ENCODE results near the gene PSENEN. TPM values are rescaled to one million over a fixed set of nuclear protein-coding genes. Genes with fewer than 3 reads are reported as not detected.

Gene PSENEN
- total RNA-seq, 1 experiment from 2014 or later = 65.0 TPM

- no peak for TF ChIP-seq CTCF (IDR thresholded peaks at IDR 0.05; ENCODE audit: unreplicated experiment)
- Mint-ChIP-seq H3K4me3 (ENCODE audit: unreplicated experiment) (no peak overlapping the region), H3K9me3 (ENCODE audit: unreplicated experiment) (no peaks in the 10 kb centered on the region), H3K36me3 (ENCODE audit: insufficient read depth, unreplicated experiment) (peaks cover 6% of the 10 kb centered on the region), H3K4me1 (ENCODE audit: insufficient read depth, unreplicated experiment) (peaks cover 17% of the 10 kb centered on the region), H3K27ac (ENCODE audit: low read depth, unreplicated experiment) (no peak overlapping the region), H3K27me3 (ENCODE audit: insufficient read depth, unreplicated experiment) (no peaks in the 10 kb centered on the region)
- intact Hi-C loops (cut with micrococcal nuclease) = loop anchor here (10.0 kb wide), 1 partner anchor 162 kb away; the partner anchor contains the start of gene LRFN3
- BruUV-seq (replicated peaks) = no TSS peak
- CTCF ChIA-PET = interaction anchor here (0.6 kb wide), 1 partner anchor 107 kb away, joined by 3 read pairs; no protein-coding TSS in a partner anchor
- peak; percentile 45 for DNase-seq (ENCODE audit: unreplicated experiment)
- POLR2A ChIA-PET = interaction anchor here (0.8 kb wide), 1 partner anchor 25 kb away, joined by 3 read pairs; the partner anchor contains the start of gene LIN37
Observed at GRCh38 chr19:35773020-35773806, 27.8 kb downstream of the PSENEN start.

- Mint-ChIP-seq H3K36me3 (ENCODE audit: insufficient read depth, unreplicated experiment) (peaks cover 6% of the 10 kb centered on the region), H3K9me3 (ENCODE audit: unreplicated experiment) (no peaks in the 10 kb centered on the region), H3K4me1 (ENCODE audit: insufficient read depth, unreplicated experiment) (peaks cover 17% of the 10 kb centered on the region), H3K27ac (ENCODE audit: low read depth, unreplicated experiment) (no peak overlapping the region), H3K4me3 (ENCODE audit: unreplicated experiment) (peak overlapping the region; percentile 79), H3K27me3 (ENCODE audit: insufficient read depth, unreplicated experiment) (no peaks in the 10 kb centered on the region)
- ChIA-PET POLR2A (interaction anchor here (0.9 to 1.5 kb wide), 2 partner anchors 26 to 34 kb away, joined by 3 to 7 read pairs; partner anchors contain the start of gene LIN37), CTCF (no interaction called here)
- no peak for DNase-seq (ENCODE audit: unreplicated experiment)
- no TSS peak for BruUV-seq (replicated peaks)
- intact Hi-C loops (cut with micrococcal nuclease) = loop anchor here (10.0 kb wide), 1 partner anchor 160 kb away; the partner anchor contains the start of gene LRFN3
- TF ChIP-seq CTCF (IDR thresholded peaks at IDR 0.05; ENCODE audit: unreplicated experiment) = no peak
Observed at GRCh38 chr19:35774274-35775045, 29.0 kb downstream of the PSENEN start.

GRCh38 chr19:35775046-35775297, 29.5 kb downstream of the PSENEN start:
- POLR2A ChIA-PET = interaction anchor here (1.5 kb wide), 1 partner anchor 27 kb away, joined by 7 read pairs; the partner anchor contains the start of gene LIN37
- peaks cover 6% of the 10 kb centered on the region for H3K36me3 Mint-ChIP-seq (ENCODE audit: insufficient read depth, unreplicated experiment)
- no TSS peak for BruUV-seq (replicated peaks)
- no peak for TF ChIP-seq CTCF (IDR thresholded peaks at IDR 0.05; ENCODE audit: unreplicated experiment)
- intact Hi-C loops (cut with micrococcal nuclease) = loop anchor here (10.0 kb wide), 1 partner anchor 160 kb away; the partner anchor contains the start of gene LRFN3
- no peak for DNase-seq (ENCODE audit: unreplicated experiment)
- no peaks in the 10 kb centered on the region for H3K27me3 Mint-ChIP-seq (ENCODE audit: insufficient read depth, unreplicated experiment)
- H3K9me3 Mint-ChIP-seq (ENCODE audit: unreplicated experiment) = no peaks in the 10 kb centered on the region
- H3K4me1 Mint-ChIP-seq (ENCODE audit: insufficient read depth, unreplicated experiment) = peaks cover 17% of the 10 kb centered on the region
- H3K27ac Mint-ChIP-seq (ENCODE audit: low read depth, unreplicated experiment) = no peak overlapping the region
- H3K4me3 Mint-ChIP-seq (ENCODE audit: unreplicated experiment) = peak overlapping the region; percentile 79
- CTCF ChIA-PET = no interaction called here
